Activated T-helper 1 cell treated with anti-CD3 and anti-CD28 coated beads, Interleukin-12 subunit alpha, Interleukin-12 subunit beta, Interleukin-2, Interleukin-4 antibody, amounts not matched to agents 30 ng/mL and 10 ng/mL and 1 ng/mL, durations not matched to agents 14 hours and 24 hours and 36 hours (primary cell): Measurements from ENCODE around the gene PPP2R2D. TPM values are rescaled to one million over a fixed set of nuclear protein-coding genes. Genes with fewer than 3 reads are reported as not detected.
A peak's percentile ranks its signal among the peaks of the same experiment; 100 is the strongest.
"Not testable (repeated sequence)": the region's sequence is repeated elsewhere in the genome, so short reads cannot be mapped to it uniquely, and the experiment has no call there.

Experiments used
- DNase-seq: peaks from one replicate; pipeline ENCODE4 v3.0.0; 2021; ENCODE audit warnings: low spot score
- H3K27ac Mint-ChIP-seq: one replicate; pipeline ENCODE4 v1.8.0; 2021; ENCODE audit warnings: mild to moderate bottlenecking, mixed read lengths
- H3K27me3 Mint-ChIP-seq: one replicate; pipeline ENCODE4 v1.8.0; 2022; ENCODE audit warnings: mild to moderate bottlenecking, moderate library complexity, mixed read lengths; ENCODE audit not compliant: insufficient read depth
- H3K36me3 Mint-ChIP-seq: one replicate; pipeline ENCODE4 v1.8.0; 2021; ENCODE audit warnings: low read depth, mixed read lengths
- H3K4me1 Mint-ChIP-seq: one replicate; pipeline ENCODE4 v1.8.0; 2021; ENCODE audit warnings: low read depth, mixed read lengths
- H3K4me3 Mint-ChIP-seq: one replicate; pipeline ENCODE4 v1.8.0; 2021; ENCODE audit warnings: mild to moderate bottlenecking, moderate library complexity, mixed read lengths
- H3K9me3 Mint-ChIP-seq: one replicate; pipeline ENCODE4 v1.8.0; 2021; ENCODE audit warnings: mixed read lengths
- intact Hi-C: fragments of 100-400 bp; cut with micrococcal nuclease; formaldehyde crosslinking; loops from one replicate; pipeline ENCODE4 v1.15.1; 2024
- total RNA-seq: library from RNA; stranded (reverse); gene quantifications from 2 replicates; pipeline ENCODE4 v1.2.3, GENCODE V29; 2022

PPP2R2D gene
- total RNA-seq, 1 donor from 2014 or later: 37.6 TPM

DNA sequence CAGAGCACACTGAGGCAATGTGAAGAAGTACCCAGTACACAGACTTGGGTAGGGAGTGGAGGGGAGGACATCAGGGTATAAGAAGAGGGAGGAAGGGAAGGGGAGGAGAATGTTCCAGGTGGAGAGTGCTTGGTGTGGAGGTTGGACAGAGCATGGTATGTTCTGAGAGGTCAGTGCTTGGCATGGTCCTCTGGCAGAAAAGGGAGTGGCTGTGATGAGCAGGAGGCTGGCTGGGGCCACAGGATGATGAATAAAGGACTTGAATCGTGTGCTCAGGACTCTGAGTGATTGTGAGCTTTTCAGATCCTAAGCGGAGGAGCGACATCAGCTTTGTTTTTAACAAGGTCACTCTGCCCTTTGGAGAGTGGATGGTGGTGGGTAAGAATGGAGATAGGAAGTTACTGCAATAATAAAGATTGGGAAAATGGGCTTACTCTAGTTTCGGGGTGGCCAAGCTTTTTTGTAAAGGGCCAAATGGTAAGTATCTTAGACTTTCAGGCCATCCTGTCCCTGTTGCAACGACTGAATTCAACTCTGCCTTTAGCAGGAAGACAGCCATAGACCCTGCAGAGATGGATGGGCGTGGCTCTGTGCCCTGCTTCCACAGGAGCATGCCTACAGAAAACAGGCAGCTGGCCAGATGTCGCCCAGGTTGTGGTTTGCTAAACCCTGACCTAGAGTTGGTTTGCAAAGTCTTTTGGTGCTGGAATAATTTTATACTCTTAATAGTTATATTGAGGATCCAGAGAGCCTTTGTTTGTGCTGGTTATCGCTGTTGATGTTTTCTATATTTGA, 8.4 kb downstream of the PPP2R2D start:
- Mint-ChIP-seq H3K27me3 (no peaks in the 10 kb centered on the region), H3K27ac (no peak overlapping the region), H3K36me3 (peaks cover 46% of the 10 kb centered on the region), H3K4me3 (no peak overlapping the region), H3K4me1 (peaks cover 58% of the 10 kb centered on the region), H3K9me3 (no peaks in the 10 kb centered on the region)
- no peak for DNase-seq
- intact Hi-C loops: loop anchor here (10.0 kb wide), 2 partner anchors 1366 to 1486 kb away; partner anchors contain the start of genes ADAM8 and MTG1

GRCh38 chr10:131909929-131910328, 9.1 kb downstream of the PPP2R2D start:
- DNase-seq: no peak
- Mint-ChIP-seq H3K4me3 (no peak overlapping the region), H3K36me3 (peaks cover 44% of the 10 kb centered on the region), H3K27ac (no peak overlapping the region), H3K4me1 (peaks cover 51% of the 10 kb centered on the region), H3K27me3 (no peaks in the 10 kb centered on the region), H3K9me3 (no peaks in the 10 kb centered on the region)
- intact Hi-C loops: loop anchor here (10.0 kb wide), 2 partner anchors 1365 to 1485 kb away; partner anchors contain the start of genes ADAM8 and MTG1

DNA sequence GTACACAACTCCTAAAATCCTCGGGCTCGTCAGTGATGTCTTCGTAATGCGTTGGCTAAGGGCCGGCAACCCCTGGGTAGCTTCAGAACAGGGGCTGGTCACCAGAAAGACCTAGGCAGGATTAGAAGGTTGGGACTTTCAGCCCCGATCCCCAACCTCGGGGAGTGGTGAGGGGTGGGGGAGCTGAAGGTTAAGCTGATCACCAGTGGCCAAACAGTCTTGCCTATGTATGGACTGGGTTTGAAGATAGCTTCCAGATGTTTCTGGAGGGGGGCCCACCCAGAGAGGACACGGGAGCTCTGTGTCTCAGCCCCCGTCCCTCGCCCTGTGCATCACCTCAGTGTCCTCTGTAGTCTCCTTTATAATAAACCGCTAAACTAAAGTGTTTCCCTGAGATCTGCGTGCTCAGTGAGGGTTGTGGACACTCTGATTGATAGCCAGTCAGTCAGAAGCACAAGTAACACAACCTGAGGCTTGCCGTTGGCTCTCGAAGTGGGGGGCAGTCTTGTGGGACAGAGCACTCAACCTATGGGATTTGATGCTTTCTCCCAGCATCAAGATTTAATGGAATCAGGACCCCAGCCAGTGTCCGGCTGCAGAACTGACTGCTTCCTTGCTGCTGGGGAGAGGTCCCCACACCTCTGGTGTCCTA, 10.0 kb downstream of the PPP2R2D start:
- intact Hi-C loops: no loop called here
- H3K4me1 Mint-ChIP-seq: peaks cover 42% of the 10 kb centered on the region
- peaks cover 43% of the 10 kb centered on the region for H3K36me3 Mint-ChIP-seq
- DNase-seq: no peak
- no peaks in the 10 kb centered on the region for H3K27me3 Mint-ChIP-seq
- H3K4me3 Mint-ChIP-seq: no peak overlapping the region
- H3K27ac Mint-ChIP-seq: no peak overlapping the region
- no peaks in the 10 kb centered on the region for H3K9me3 Mint-ChIP-seq

- peaks cover 38% of the 10 kb centered on the region for H3K36me3 Mint-ChIP-seq
- intact Hi-C loops: no loop called here
- no peak overlapping the region for H3K27ac Mint-ChIP-seq
- H3K4me3 Mint-ChIP-seq: no peak overlapping the region
- H3K4me1 Mint-ChIP-seq: peaks cover 37% of the 10 kb centered on the region
- DNase-seq: no peak
- H3K9me3 Mint-ChIP-seq: peaks cover under 1% of the 10 kb centered on the region
- no peaks in the 10 kb centered on the region for H3K27me3 Mint-ChIP-seq
Measured at GRCh38 chr10:131911451-131911850, 10.6 kb downstream of the PPP2R2D start.

DNA sequence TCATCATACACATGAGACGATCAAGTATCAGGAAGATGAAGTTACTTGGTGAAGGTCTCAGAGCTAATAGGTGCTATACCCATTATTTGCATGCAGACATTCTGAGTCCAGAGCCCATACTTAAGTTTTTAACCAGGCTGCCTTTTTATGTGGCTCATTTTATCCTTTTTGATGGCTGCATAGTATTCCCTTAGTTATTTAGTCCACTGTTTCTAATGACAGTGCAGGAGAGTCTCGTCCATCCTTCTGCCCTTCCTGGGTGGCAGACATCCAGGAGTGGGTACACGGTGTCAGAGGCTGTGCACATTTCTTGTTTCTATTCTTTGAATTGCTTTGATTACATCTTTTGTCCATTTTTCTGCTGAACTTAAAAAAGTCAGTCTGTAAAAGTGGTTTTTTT, 11.8 kb downstream of the PPP2R2D start:
- Mint-ChIP-seq H3K27ac (no peak overlapping the region), H3K36me3 (peaks cover 45% of the 10 kb centered on the region), H3K27me3 (no peaks in the 10 kb centered on the region), H3K4me1 (peaks cover 33% of the 10 kb centered on the region), H3K4me3 (no peak overlapping the region), H3K9me3 (peaks cover 11% of the 10 kb centered on the region)
- intact Hi-C loops: no loop called here
- no peak for DNase-seq

DNA sequence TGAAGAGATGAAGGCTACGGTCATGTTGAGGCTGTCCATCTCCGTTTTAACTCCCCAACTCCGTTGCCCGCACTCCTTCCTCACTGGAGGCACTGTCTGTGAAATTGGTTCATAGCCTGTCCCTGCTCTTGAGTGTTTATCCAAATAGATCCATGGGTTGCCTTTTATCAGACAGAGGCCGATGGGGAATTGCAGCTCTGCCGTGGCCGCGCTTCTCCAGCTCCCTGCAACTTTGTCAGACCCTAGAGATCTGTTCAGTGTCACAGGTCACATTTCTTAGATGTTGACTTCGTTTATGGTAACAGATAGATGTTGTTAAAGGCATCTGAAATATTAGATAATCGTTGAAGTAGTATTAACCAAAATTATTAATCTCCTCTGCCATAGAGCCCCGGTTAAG, 14.7 kb downstream of the PPP2R2D start:
- intact Hi-C loops: loop anchor here (2.0 kb wide), 1 partner anchor 15 kb away; the partner anchor contains the start of gene PPP2R2D
- H3K36me3 Mint-ChIP-seq: peaks cover 59% of the 10 kb centered on the region

GRCh38 chr10:131915990-131916766, 15.4 kb downstream of the PPP2R2D start:
- intact Hi-C loops: loop anchor here (2.0 kb wide), 1 partner anchor 15 kb away; the partner anchor contains the start of gene PPP2R2D

More for the DNA sequence above, 14.7 kb downstream of the PPP2R2D start:
- Mint-ChIP-seq H3K9me3 (peaks cover 37% of the 10 kb centered on the region), H3K27me3 (no peaks in the 10 kb centered on the region), H3K4me1 (peaks cover 40% of the 10 kb centered on the region), H3K4me3 (no peak overlapping the region), H3K27ac (no peak overlapping the region)
- DNase-seq: no peak

GRCh38 chr10:131916767-131917160, 16.0 kb downstream of the PPP2R2D start:
- intact Hi-C loops, H3K4me3 Mint-ChIP-seq, DNase-seq, H3K27me3 Mint-ChIP-seq: not testable (repeated sequence)
- peaks cover 60% of the 10 kb centered on the region for H3K36me3 Mint-ChIP-seq
- H3K27ac Mint-ChIP-seq: peak overlapping the region; percentile 92
- H3K4me1 Mint-ChIP-seq: peaks cover 53% of the 10 kb centered on the region
- peaks cover 43% of the 10 kb centered on the region for H3K9me3 Mint-ChIP-seq

More at GRCh38 chr10:131915990-131916766, 15.4 kb downstream of the PPP2R2D start:
- no peak for DNase-seq
- Mint-ChIP-seq H3K36me3 (peaks cover 59% of the 10 kb centered on the region), H3K9me3 (peaks cover 43% of the 10 kb centered on the region), H3K27ac (peak overlapping the region; percentile 92), H3K4me1 (peaks cover 47% of the 10 kb centered on the region), H3K4me3 (no peak overlapping the region), H3K27me3 (no peaks in the 10 kb centered on the region)

DNA sequence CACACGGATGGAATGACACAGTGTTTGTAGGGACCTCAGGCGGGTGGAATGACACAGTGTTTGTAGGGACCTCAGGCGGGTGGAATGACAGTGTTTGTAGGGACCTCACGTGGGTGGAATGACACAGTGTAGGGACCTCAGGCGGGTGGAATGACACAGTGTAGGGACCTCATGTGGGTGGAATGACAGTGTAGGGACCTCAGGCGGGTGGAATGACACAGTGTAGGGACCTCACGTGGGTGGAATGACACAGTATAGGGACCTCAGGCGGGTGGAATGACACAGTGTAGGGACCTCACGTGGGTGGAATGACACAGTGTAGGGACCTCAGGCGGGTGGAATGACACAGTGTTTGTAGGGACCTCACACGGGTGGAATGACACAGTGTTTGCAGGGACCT, 16.7 kb downstream of the PPP2R2D start:
- DNase-seq, intact Hi-C loops, H3K27me3 Mint-ChIP-seq, H3K4me3 Mint-ChIP-seq: not testable (repeated sequence)
- Mint-ChIP-seq H3K36me3 (peaks cover 55% of the 10 kb centered on the region), H3K4me1 (peaks cover 54% of the 10 kb centered on the region), H3K27ac (peak overlapping the region; percentile 92), H3K9me3 (peaks cover 43% of the 10 kb centered on the region)

DNA sequence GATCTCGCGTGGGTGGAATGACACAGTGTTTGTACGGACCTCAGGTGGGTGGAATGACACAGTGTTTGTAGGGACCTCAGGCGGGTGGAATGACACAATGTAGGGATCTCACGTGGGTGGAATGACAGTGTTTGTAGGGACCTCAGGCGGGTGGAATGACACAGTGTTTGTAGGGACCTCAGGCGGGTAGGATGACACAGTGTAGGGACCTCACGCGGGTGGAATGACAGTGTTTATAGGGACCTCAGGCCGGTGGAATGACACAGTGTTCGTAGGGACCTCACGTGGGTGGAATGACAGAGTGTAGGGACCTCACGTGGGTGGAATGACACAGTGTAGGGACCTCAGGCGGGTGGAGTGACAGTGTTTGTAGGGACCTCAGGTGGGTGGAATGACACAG, 18.7 kb downstream of the PPP2R2D start:
- DNase-seq, H3K27me3 Mint-ChIP-seq, H3K4me3 Mint-ChIP-seq, intact Hi-C loops: not testable (repeated sequence)
- Mint-ChIP-seq H3K4me1 (peaks cover 51% of the 10 kb centered on the region), H3K27ac (peak overlapping the region; percentile 87), H3K9me3 (peaks cover 47% of the 10 kb centered on the region), H3K36me3 (peaks cover 48% of the 10 kb centered on the region)

DNA sequence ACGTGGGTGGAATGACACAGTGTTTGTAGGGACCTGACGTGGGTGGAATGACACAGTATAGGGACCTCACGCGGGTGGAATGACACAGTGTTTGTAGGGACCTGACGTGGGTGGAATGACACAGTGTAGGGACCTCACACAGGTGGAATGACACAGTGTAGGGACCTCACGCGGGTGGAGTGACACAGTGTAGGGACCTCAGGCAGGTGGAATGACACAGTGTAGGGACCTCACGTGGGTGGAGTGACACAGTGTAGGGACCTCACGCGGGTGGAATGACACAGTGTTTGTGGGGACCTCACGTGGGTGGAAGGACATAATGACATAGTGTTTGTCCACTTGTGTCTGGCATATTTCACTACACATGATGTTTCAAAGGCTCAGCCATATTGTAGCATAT, 19.3 kb downstream of the PPP2R2D start:
- peaks cover 58% of the 10 kb centered on the region for H3K4me1 Mint-ChIP-seq
- intact Hi-C loops: loop anchor here (1.0 kb wide), 1 partner anchor 8 kb away; no protein-coding TSS in a partner anchor
- H3K4me3 Mint-ChIP-seq: no peak overlapping the region
- no peak for DNase-seq
- peak overlapping the region; percentile 87 for H3K27ac Mint-ChIP-seq
- H3K9me3 Mint-ChIP-seq: peaks cover 51% of the 10 kb centered on the region
- peaks cover 52% of the 10 kb centered on the region for H3K36me3 Mint-ChIP-seq
- no peaks in the 10 kb centered on the region for H3K27me3 Mint-ChIP-seq

DNA sequence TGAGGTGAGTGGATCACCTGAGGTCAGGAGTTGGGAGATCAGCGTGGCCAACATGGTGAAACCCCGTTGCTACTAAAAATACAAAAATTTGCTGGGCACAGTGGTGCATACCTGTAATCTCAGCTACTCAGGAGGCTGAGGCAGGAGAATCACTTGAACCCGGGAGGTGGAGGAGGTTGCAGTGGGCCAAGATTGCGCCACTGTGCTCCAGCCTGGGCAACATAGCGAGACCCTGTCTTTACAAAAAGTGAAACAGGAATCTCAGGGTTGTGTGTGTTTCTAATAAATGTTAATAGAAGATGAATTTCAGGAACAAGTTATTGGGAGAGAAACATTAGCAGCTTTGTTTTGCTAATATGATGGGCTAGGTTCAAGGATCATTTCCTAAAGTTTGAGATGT, 19.9 kb downstream of the PPP2R2D start:
- intact Hi-C loops: loop anchor here (1.0 kb wide), 1 partner anchor 8 kb away; no protein-coding TSS in a partner anchor
- H3K36me3 Mint-ChIP-seq: peaks cover 53% of the 10 kb centered on the region
- H3K4me1 Mint-ChIP-seq: peaks cover 63% of the 10 kb centered on the region

More for the DNA sequence above, 19.9 kb downstream of the PPP2R2D start:
- DNase-seq: no peak
- Mint-ChIP-seq H3K4me3 (no peak overlapping the region), H3K9me3 (peaks cover 55% of the 10 kb centered on the region), H3K27me3 (no peaks in the 10 kb centered on the region), H3K27ac (no peak overlapping the region)
